Measurements from ENCODE around the gene AMBRA1.

Gene AMBRA1

DNA sequence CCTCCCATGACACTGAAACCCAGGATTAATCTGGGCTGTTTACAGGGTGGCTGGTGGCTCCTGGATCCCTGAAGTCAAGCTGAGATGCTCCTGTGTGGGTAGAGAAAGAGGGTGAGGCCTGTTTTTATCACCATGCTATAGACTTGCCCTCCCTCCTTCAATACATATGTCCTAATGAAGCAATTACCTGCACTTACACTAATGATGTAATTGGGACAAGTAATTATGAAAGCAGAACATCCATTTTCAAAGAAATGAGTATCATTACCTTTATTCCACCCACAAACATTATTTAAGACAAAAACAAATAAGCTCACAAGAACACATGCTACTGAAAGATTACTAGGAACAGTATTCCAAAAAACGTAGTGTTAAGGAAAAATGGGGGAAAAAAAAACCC is 138.0 kb downstream of the AMBRA1 start:
- TF ChIP-seq NFIC (IDR thresholded peaks at IDR 0.05) (no peak), TEAD4 (IDR thresholded peaks at IDR 0.05) (no peak), RAD21 (IDR thresholded peaks at IDR 0.05; ENCODE audit: low read depth) (no peak), YY1 (IDR thresholded peaks at IDR 0.05; ENCODE audit: low read depth) (no peak), EGR1 (IDR thresholded peaks at IDR 0.05) (no peak), TAF1 (IDR thresholded peaks at IDR 0.05; ENCODE audit: low read depth) (no peak), ZBTB7A (IDR thresholded peaks at IDR 0.05; ENCODE audit: low read depth) (no peak), EP300 (IDR thresholded peaks at IDR 0.05; ENCODE audit: borderline replicate concordance) (no peak), TCF12 (IDR thresholded peaks at IDR 0.05; ENCODE audit: low read depth) (no peak), CREB1 (IDR thresholded peaks at IDR 0.05; ENCODE audit: low read depth) (no peak), CEBPB (IDR thresholded peaks at IDR 0.05) (no peak)
- TF ChIP-seq, protein P1, sequence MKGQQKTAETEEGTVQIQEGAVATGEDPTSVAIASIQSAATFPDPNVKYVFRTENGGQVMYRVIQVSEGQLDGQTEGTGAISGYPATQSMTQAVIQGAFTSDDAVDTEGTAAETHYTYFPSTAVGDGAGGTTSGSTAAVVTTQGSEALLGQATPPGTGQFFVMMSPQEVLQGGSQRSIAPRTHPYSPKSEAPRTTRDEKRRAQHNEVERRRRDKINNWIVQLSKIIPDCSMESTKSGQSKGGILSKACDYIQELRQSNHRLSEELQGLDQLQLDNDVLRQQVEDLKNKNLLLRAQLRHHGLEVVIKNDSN (IDR thresholded peaks at IDR 0.05) = no peak
- TF ChIP-seq, protein P2, sequence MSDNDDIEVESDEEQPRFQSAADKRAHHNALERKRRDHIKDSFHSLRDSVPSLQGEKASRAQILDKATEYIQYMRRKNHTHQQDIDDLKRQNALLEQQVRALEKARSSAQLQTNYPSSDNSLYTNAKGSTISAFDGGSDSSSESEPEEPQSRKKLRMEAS (IDR thresholded peaks at IDR 0.05) = no peak
- TF ChIP-seq, protein P3, sequence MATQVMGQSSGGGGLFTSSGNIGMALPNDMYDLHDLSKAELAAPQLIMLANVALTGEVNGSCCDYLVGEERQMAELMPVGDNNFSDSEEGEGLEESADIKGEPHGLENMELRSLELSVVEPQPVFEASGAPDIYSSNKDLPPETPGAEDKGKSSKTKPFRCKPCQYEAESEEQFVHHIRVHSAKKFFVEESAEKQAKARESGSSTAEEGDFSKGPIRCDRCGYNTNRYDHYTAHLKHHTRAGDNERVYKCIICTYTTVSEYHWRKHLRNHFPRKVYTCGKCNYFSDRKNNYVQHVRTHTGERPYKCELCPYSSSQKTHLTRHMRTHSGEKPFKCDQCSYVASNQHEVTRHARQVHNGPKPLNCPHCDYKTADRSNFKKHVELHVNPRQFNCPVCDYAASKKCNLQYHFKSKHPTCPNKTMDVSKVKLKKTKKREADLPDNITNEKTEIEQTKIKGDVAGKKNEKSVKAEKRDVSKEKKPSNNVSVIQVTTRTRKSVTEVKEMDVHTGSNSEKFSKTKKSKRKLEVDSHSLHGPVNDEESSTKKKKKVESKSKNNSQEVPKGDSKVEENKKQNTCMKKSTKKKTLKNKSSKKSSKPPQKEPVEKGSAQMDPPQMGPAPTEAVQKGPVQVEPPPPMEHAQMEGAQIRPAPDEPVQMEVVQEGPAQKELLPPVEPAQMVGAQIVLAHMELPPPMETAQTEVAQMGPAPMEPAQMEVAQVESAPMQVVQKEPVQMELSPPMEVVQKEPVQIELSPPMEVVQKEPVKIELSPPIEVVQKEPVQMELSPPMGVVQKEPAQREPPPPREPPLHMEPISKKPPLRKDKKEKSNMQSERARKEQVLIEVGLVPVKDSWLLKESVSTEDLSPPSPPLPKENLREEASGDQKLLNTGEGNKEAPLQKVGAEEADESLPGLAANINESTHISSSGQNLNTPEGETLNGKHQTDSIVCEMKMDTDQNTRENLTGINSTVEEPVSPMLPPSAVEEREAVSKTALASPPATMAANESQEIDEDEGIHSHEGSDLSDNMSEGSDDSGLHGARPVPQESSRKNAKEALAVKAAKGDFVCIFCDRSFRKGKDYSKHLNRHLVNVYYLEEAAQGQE (IDR thresholded peaks at IDR 0.05; ENCODE audit: low read depth) = no peak

DNA sequence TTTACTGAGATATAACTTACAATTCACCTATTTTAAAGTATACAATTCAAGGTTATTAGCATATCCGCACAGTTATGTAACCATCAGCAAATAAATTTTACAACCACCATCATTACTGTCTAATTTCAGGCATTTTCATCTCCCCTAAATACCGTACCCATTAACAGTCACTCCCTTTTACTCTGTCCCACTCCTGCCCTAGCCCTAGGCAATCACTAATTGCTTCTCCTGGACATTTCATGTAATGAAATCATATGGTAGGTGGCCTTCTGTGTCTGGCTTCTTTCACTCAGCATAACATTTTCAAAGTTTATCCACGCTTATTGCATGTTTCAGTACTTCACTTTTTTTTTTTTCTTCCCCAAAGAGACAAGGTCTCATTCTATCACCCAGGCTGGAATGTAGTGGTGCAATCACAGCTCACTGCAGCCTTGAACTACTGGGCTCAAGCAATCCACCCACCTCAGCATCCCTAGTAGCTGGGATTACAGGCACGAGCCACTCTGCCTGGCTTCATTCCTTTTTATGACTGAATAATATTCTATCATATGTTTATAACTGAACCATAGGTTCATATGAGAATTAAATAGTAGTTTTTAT is 140.8 kb downstream of the AMBRA1 start:
- TF ChIP-seq EGR1 (IDR thresholded peaks at IDR 0.05) = no peak
- TF ChIP-seq, protein P1 (IDR thresholded peaks at IDR 0.05) = no peak
- TF ChIP-seq, protein P2 (IDR thresholded peaks at IDR 0.05) = no peak
- TF ChIP-seq TCF12 (IDR thresholded peaks at IDR 0.05; ENCODE audit: low read depth) = no peak
- TF ChIP-seq NFIC (IDR thresholded peaks at IDR 0.05) = no peak
- no peak for TF ChIP-seq TEAD4 (IDR thresholded peaks at IDR 0.05)
- TF ChIP-seq FOXM1 (IDR thresholded peaks at IDR 0.05; ENCODE audit: borderline replicate concordance, low read depth) = no peak
- TF ChIP-seq EP300 (IDR thresholded peaks at IDR 0.05; ENCODE audit: borderline replicate concordance) = no peak
- TF ChIP-seq RAD21 (IDR thresholded peaks at IDR 0.05; ENCODE audit: low read depth) = no peak
- TF ChIP-seq CEBPB (IDR thresholded peaks at IDR 0.05) = no peak
- no peak for TF ChIP-seq YY1 (IDR thresholded peaks at IDR 0.05; ENCODE audit: low read depth)
- no peak for TF ChIP-seq CREB1 (IDR thresholded peaks at IDR 0.05; ENCODE audit: low read depth)
- TF ChIP-seq, protein P3 (IDR thresholded peaks at IDR 0.05; ENCODE audit: low read depth) = no peak

DNA sequence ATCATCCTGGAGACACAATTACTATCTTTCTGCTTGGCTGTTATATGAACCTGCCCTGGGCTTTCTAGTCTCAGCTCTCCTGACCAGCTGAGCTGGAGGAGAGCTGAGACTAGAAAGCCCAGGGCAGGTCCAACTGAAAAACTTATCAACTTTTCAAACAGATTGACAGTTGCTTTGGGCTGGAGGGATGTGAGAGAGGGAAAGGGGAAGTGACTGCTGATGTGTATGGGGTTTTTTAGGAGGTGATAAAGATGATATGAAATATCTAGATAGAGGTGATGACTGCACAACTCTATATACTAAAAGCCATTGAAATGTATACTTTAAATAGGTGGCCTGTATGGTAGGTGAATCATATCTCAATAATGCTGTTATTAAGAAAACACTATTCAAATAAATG is 142.1 kb downstream of the AMBRA1 start:
- TF ChIP-seq TCF12 (IDR thresholded peaks at IDR 0.05; ENCODE audit: low read depth) (no peak), FOXM1 (IDR thresholded peaks at IDR 0.05; ENCODE audit: borderline replicate concordance, low read depth) (no peak), CEBPB (IDR thresholded peaks at IDR 0.05) (no peak), TAF1 (IDR thresholded peaks at IDR 0.05; ENCODE audit: low read depth) (no peak), NFIC (IDR thresholded peaks at IDR 0.05) (no peak), TEAD4 (IDR thresholded peaks at IDR 0.05) (no peak), RAD21 (IDR thresholded peaks at IDR 0.05; ENCODE audit: low read depth) (no peak)
- TF ChIP-seq, protein P3 (IDR thresholded peaks at IDR 0.05; ENCODE audit: low read depth) = no peak

DNA sequence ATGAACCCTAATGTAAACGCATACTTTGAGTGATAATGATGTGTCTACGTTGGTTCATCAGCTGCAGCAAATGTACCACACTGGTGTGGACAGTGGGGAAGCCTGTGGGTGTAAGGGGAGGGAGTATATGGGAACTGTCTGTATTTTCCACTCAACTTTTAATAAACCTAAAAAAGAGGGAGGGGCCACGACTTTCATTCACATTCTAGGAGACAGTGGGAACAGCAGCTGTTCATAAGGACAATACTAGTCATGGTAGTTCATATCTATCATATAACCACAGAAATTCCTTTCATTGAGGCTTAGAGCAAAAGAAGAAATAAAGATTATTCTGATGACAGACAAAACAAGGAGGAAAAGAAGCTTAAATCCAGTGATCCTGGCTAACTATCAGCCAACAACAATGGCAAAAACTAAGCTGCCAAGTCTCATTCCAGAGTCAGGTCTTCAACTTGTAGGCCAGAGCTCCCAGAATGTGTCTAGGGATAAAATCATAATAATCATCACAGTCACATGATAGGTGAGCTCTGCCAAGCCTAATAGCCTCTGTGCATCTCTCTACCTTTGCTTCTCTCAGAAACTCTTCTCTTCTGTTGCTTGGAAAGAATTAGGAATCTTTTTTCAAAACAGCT is 142.9 kb downstream of the AMBRA1 start:
- TF ChIP-seq CREB1 (IDR thresholded peaks at IDR 0.05; ENCODE audit: low read depth) = no peak
- TF ChIP-seq, protein P3 (IDR thresholded peaks at IDR 0.05; ENCODE audit: low read depth) = no peak
- no peak for TF ChIP-seq ZBTB7A (IDR thresholded peaks at IDR 0.05; ENCODE audit: low read depth)
- TF ChIP-seq, protein P2 (IDR thresholded peaks at IDR 0.05) = no peak
- TF ChIP-seq EP300 (IDR thresholded peaks at IDR 0.05; ENCODE audit: borderline replicate concordance) = no peak
- no peak for TF ChIP-seq NFIC (IDR thresholded peaks at IDR 0.05)
- TF ChIP-seq TEAD4 (IDR thresholded peaks at IDR 0.05) = no peak
- TF ChIP-seq FOXM1 (IDR thresholded peaks at IDR 0.05; ENCODE audit: borderline replicate concordance, low read depth) = no peak
- TF ChIP-seq RAD21 (IDR thresholded peaks at IDR 0.05; ENCODE audit: low read depth) = no peak
- TF ChIP-seq, protein P1 (IDR thresholded peaks at IDR 0.05) = no peak
- TF ChIP-seq EGR1 (IDR thresholded peaks at IDR 0.05) = no peak
- TF ChIP-seq CEBPB (IDR thresholded peaks at IDR 0.05) = no peak
- TF ChIP-seq YY1 (IDR thresholded peaks at IDR 0.05; ENCODE audit: low read depth) = no peak
- no peak for TF ChIP-seq TAF1 (IDR thresholded peaks at IDR 0.05; ENCODE audit: low read depth)
- TF ChIP-seq TCF12 (IDR thresholded peaks at IDR 0.05; ENCODE audit: low read depth) = no peak

Data from Ishikawa (cell line).